IPS-20b (cell line): ENCODE data around the gene DDX10.
"Not testable (repeated sequence)": the region's sequence is repeated elsewhere in the genome, so short reads cannot be mapped to it uniquely, and the experiment has no call there.

ENCODE experiments used
- H3K27ac ChIP-seq: one replicate; pipeline ENCODE4 v1.5.1; 2013; ENCODE audit warnings: low read length
- H3K27me3 ChIP-seq: 2 replicates; pipeline ENCODE4 v1.6.1; 2013; ENCODE audit warnings: mild to moderate bottlenecking, low read length, inconsistent platforms; ENCODE audit not compliant: insufficient read depth
- H3K36me3 ChIP-seq: 2 replicates; pipeline ENCODE4 v1.6.1; 2013; ENCODE audit warnings: low read depth, mild to moderate bottlenecking, inconsistent platforms, low read length, moderate library complexity; ENCODE audit not compliant: insufficient read depth
- H3K4me1 ChIP-seq: 2 replicates; pipeline ENCODE4 v1.6.1; 2013; ENCODE audit warnings: mild to moderate bottlenecking, control low read depth, inconsistent platforms, low read length, moderate library complexity; ENCODE audit not compliant: insufficient read depth
- H3K4me3 ChIP-seq: 2 replicates; pipeline ENCODE4 v1.5.1; 2013; ENCODE audit warnings: mild to moderate bottlenecking, low read length, inconsistent platforms
- H3K9ac ChIP-seq: 2 replicates; pipeline ENCODE4 v1.6.1; 2013; ENCODE audit warnings: low read depth, mild to moderate bottlenecking, inconsistent platforms, low read length, moderate library complexity
- H3K9me3 ChIP-seq: 2 replicates; pipeline ENCODE4 v1.6.1; 2013; ENCODE audit warnings: mild to moderate bottlenecking, low read depth, low read length, inconsistent platforms; ENCODE audit not compliant: insufficient read depth

Gene DDX10

GRCh38 chr11:108635106-108635505 is 29.8 kb upstream of the DDX10 start:
- Histone ChIP-seq H3K27ac (no peak overlapping the region), H3K9me3 (no peaks in the 10 kb centered on the region), H3K27me3 (no peaks in the 10 kb centered on the region), H3K9ac (no peak overlapping the region), H3K4me3 (no peak overlapping the region), H3K4me1 (peaks cover 10% of the 10 kb centered on the region; the same call in 1 of the 2 replicates), H3K36me3 (no peaks in the 10 kb centered on the region)

- Histone ChIP-seq H3K4me3 (no peak overlapping the region), H3K36me3 (no peaks in the 10 kb centered on the region), H3K27me3 (no peaks in the 10 kb centered on the region), H3K9me3 (peaks cover 2% of the 10 kb centered on the region; the same call in 1 of the 2 replicates), H3K27ac (no peak overlapping the region), H3K4me1 (peaks cover 10% of the 10 kb centered on the region; the same call in 1 of the 2 replicates), H3K9ac (no peak overlapping the region)
Measured at GRCh38 chr11:108636222-108636621, 28.6 kb upstream of the DDX10 start.

- H3K9ac ChIP-seq = no peak overlapping the region
- no peak overlapping the region for H3K27ac ChIP-seq
- no peaks in the 10 kb centered on the region for H3K27me3 ChIP-seq
- no peak overlapping the region for H3K4me3 ChIP-seq
- peaks cover 10% of the 10 kb centered on the region; the same call in 1 of the 2 replicates for H3K9me3 ChIP-seq
- no peaks in the 10 kb centered on the region for H3K36me3 ChIP-seq
- peaks cover 3% of the 10 kb centered on the region; the same call in 1 of the 2 replicates for H3K4me1 ChIP-seq
Measured at GRCh38 chr11:108639146-108639545, 25.7 kb upstream of the DDX10 start.

DNA sequence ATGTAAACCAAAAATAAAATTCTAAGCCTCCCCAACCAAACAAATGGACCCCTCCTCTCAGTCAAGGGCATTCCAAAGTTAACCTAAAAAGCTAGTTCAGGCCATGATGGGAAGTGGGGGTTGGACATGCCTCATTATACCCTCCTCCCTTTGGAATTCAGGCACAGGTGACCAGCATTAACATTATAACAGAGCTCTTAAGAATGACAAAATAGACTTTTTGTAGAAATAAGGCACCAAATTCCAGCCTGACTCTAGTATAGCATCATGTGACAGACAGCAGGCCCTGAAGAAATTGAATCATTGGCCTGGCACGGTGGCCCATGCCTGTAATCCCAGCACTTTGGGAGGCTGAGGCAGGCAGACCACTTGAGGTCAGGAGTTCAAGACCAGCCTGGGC is 23.1 kb upstream of the DDX10 start:
- not testable (repeated sequence) for H3K27ac ChIP-seq, H3K9ac ChIP-seq, H3K9me3 ChIP-seq, H3K36me3 ChIP-seq, H3K4me3 ChIP-seq, H3K27me3 ChIP-seq
- H3K4me1 ChIP-seq = peaks cover 11% of the 10 kb centered on the region

DNA sequence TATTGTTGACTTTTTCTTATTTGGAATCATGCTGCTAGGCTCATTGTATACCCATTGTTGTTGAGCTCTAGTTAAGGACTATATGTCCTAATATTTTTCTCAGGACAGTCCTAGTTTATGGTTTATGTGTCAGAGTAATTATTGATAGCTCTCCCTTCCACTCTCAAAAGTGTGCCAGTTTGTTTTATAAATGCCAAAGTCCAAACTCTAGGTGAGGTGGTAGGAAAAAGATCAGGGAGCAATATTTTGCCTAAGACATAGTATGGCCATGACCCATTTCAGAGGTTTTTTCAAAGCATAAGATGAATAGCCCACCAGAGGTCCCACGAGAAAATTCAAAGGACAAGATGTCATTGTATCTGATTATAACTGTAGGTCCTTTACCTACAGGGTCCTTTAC is 20.9 kb upstream of the DDX10 start:
- Histone ChIP-seq H3K9ac (no peak overlapping the region), H3K27me3 (no peaks in the 10 kb centered on the region), H3K27ac (no peak overlapping the region), H3K4me1 (peaks cover 11% of the 10 kb centered on the region), H3K4me3 (0 out of 2 replicates have a peak overlapping the region, but pooled peaks have one; percentile 18), H3K36me3 (no peaks in the 10 kb centered on the region), H3K9me3 (peaks cover 10% of the 10 kb centered on the region; the same call in 1 of the 2 replicates)

DNA sequence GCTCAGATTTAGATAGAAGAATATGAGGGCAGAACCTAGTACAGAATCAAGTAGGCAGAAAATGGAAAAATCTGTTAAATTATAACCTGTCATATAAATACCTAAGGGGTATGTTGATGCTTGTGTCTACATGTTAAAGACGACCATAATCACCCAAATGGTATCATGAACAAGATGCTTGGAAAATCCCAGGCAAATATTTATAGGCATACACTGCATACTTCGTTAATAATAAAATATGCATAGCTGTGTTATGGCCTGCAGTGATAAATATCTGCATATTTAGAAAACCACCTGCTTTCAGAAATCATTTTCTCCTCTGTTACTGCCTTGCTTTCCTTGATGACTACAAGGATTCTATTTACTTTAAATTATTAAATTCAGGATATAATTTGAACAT is 18.9 kb upstream of the DDX10 start:
- Histone ChIP-seq H3K36me3 (no peaks in the 10 kb centered on the region), H3K4me3 (no peak overlapping the region), H3K27me3 (no peaks in the 10 kb centered on the region), H3K9ac (no peak overlapping the region), H3K27ac (no peak overlapping the region), H3K4me1 (peaks cover 11% of the 10 kb centered on the region), H3K9me3 (peaks cover 10% of the 10 kb centered on the region; the same call in 1 of the 2 replicates)

GRCh38 chr11:108647387-108647700 is 17.5 kb upstream of the DDX10 start:
- Histone ChIP-seq H3K4me3 (no peak overlapping the region), H3K27me3 (no peaks in the 10 kb centered on the region), H3K36me3 (no peaks in the 10 kb centered on the region), H3K4me1 (peaks cover 11% of the 10 kb centered on the region), H3K9me3 (no peaks in the 10 kb centered on the region), H3K9ac (no peak overlapping the region), H3K27ac (no peak overlapping the region)

- Histone ChIP-seq H3K4me3 (no peak overlapping the region), H3K9me3 (no peaks in the 10 kb centered on the region), H3K9ac (no peak overlapping the region), H3K4me1 (peaks cover 11% of the 10 kb centered on the region), H3K27me3 (no peaks in the 10 kb centered on the region), H3K27ac (no peak overlapping the region), H3K36me3 (no peaks in the 10 kb centered on the region)
Measured at GRCh38 chr11:108647701-108648527, 17.0 kb upstream of the DDX10 start.

- H3K27me3 ChIP-seq = no peaks in the 10 kb centered on the region
- H3K36me3 ChIP-seq = no peaks in the 10 kb centered on the region
Measured at GRCh38 chr11:108648528-108648885, 16.4 kb upstream of the DDX10 start.

DNA sequence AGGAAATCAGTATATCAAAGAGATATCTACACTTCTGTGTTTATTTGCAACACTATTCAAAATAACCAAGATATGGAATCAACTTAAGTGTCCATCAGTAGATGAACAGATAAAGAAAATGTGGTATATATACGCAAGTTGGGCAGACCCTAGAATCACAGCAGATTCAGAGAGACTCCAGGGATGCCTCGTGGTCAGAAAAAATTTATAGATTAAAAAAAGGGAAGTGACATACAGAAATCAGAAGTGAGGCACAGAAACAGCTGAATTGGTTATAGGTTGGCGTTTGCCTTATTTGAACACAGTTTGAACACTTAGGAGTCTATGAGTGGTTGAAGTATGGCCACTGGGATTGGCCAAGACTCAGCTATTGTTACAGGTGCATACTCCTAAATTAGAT is 10.8 kb upstream of the DDX10 start:
- H3K9me3 ChIP-seq, H3K27ac ChIP-seq, H3K9ac ChIP-seq, H3K4me1 ChIP-seq, H3K27me3 ChIP-seq, H3K36me3 ChIP-seq, H3K4me3 ChIP-seq: not testable (repeated sequence)

More at GRCh38 chr11:108648528-108648885, 16.4 kb upstream of the DDX10 start:
- Histone ChIP-seq H3K4me1 (peaks cover 11% of the 10 kb centered on the region), H3K9ac (no peak overlapping the region), H3K9me3 (no peaks in the 10 kb centered on the region), H3K27ac (no peak overlapping the region), H3K4me3 (no peak overlapping the region)

DNA sequence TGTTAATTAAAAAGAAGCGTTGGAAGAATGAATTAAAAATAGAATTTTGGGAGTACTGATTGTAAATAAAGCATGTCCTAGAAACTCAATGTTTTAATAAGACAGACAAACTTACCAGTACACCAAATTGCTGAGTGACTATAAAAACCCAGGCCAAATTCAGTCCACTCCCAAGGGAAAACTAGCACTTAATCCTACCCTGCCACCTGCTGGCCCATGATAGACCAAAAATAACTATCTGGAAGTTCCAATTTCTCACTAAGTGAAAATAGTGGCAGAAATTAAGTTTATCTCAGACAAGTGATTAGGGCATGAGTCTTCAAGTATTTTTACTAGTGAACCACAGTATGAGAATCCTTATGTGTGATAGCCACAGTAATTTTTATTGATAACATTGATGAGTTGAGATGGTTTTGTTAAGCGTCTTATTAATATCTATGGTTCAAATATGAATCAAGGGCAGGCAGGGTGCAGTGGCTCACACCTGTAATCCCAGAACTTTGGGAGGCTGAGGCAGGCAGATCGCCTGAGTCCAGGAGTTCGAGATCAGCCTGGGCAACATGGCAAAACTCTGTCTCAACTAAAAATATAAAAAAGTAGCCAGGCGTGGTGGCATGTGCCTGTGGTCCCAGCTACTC is 9.8 kb upstream of the DDX10 start:
- no peak overlapping the region for H3K4me3 ChIP-seq
- no peaks in the 10 kb centered on the region for H3K4me1 ChIP-seq
- no peaks in the 10 kb centered on the region for H3K9me3 ChIP-seq
- no peak overlapping the region for H3K27ac ChIP-seq
- H3K36me3 ChIP-seq = no peaks in the 10 kb centered on the region
- H3K9ac ChIP-seq = no peak overlapping the region
- no peaks in the 10 kb centered on the region for H3K27me3 ChIP-seq

DNA sequence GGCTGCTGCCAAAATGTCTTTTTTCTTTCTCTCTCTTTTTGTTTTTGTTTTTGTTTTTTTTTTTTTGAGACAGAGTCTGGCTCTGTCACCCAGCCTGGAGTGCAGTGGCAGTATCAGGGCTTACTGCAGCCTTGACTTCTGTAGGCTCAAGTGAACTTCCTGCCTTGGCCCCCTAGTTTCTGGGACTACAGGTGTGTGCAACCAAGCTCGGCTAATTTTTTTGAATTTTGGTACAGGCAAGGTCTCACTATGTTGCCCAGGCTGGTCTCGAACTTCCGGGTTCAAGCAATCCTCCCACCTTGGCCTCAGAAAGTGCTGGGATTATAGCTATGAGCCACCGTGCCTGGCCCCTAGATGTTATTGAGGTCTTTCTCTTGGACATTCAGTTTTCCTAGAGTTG is 2.2 kb upstream of the DDX10 start:
- Histone ChIP-seq H3K27ac (no peak overlapping the region), H3K4me3 (no peak overlapping the region)

More for the DNA sequence above, 2.2 kb upstream of the DDX10 start:
- Histone ChIP-seq H3K9ac (no peak overlapping the region), H3K36me3 (0 out of 2 replicates have a peak, but pooled peaks cover 9% of the 10 kb centered on the region), H3K9me3 (no peaks in the 10 kb centered on the region), H3K4me1 (peaks cover 3% of the 10 kb centered on the region; the same call in 1 of the 2 replicates), H3K27me3 (no peaks in the 10 kb centered on the region)
